GM23248 (cell line): ENCODE results near the gene PRSS27. TPM values are rescaled to one million over a fixed set of nuclear protein-coding genes. Genes with fewer than 3 reads are reported as not detected.

ENCODE experiments used
- DNase-seq: peaks from one replicate; pipeline ENCODE4 v3.0.0-alpha.2; 2015
- H2AFZ ChIP-seq: fragments of 200-600 bp; sonication (generic); 2 replicates; pipeline ENCODE4 v1.6.1; 2016; ENCODE audit warnings: antibody characterized with exemption
- H3F3A ChIP-seq: fragments of 200-600 bp; sonication (generic); 2 replicates; pipeline ENCODE4 v1.6.1; 2016; ENCODE audit warnings: mild to moderate bottlenecking, antibody characterized with exemption, mixed run types; ENCODE audit not compliant: insufficient read depth
- H3K27ac ChIP-seq: fragments of 200-600 bp; sonication (generic); 2 replicates; pipeline ENCODE4 v1.5.1; 2016; ENCODE audit warnings: mild to moderate bottlenecking
- H3K27me3 ChIP-seq: fragments of 200-600 bp; sonication (generic); replicated peaks from 2 replicates; pipeline ENCODE4 v1.6.1; 2016; ENCODE audit warnings: mild to moderate bottlenecking; ENCODE audit not compliant: insufficient read depth
- H3K36me3 ChIP-seq: fragments of 200-600 bp; sonication (generic); 2 replicates; pipeline ENCODE4 v1.6.1; 2016; ENCODE audit warnings: low read depth, mild to moderate bottlenecking
- H3K4me1 ChIP-seq: fragments of 200-600 bp; sonication (generic); 2 replicates; pipeline ENCODE4 v1.6.1; 2016; ENCODE audit warnings: mild to moderate bottlenecking; ENCODE audit not compliant: insufficient read depth
- H3K4me2 ChIP-seq: fragments of 200-600 bp; sonication (generic); one replicate; pipeline ENCODE4 v1.6.1; 2016; ENCODE audit warnings: mild to moderate bottlenecking; ENCODE audit not compliant: unreplicated experiment
- H3K4me3 ChIP-seq: fragments of 200-600 bp; sonication (generic); 2 replicates; pipeline ENCODE4 v1.5.1; 2016; ENCODE audit warnings: mild to moderate bottlenecking
- H3K79me2 ChIP-seq: fragments of 200-600 bp; sonication (generic); 2 replicates; pipeline ENCODE4 v1.6.1; 2016; ENCODE audit warnings: mild to moderate bottlenecking; ENCODE audit not compliant: insufficient read depth
- H3K9ac ChIP-seq: fragments of 200-600 bp; sonication (generic); 2 replicates; pipeline ENCODE4 v1.6.1; 2016; ENCODE audit warnings: mild to moderate bottlenecking
- H3K9me2 ChIP-seq: fragments of 200-600 bp; sonication (generic); 2 replicates; pipeline ENCODE4 v1.6.1; 2016; ENCODE audit warnings: mixed run types, mild to moderate bottlenecking, moderate library complexity; ENCODE audit not compliant: insufficient read depth
- H3K9me3 ChIP-seq: fragments of 200-600 bp; sonication (generic); one replicate; pipeline ENCODE4 v1.6.1; 2017; ENCODE audit warnings: low read depth
- H4K20me1 ChIP-seq: fragments of 200-600 bp; sonication (generic); 2 replicates; pipeline ENCODE4 v1.6.0; 2016; ENCODE audit not compliant: insufficient read depth
- EZH2 ChIP-seq: fragments of 200-600 bp; sonication (generic); IDR thresholded peaks from 2 replicates; pipeline ENCODE4 v1.6.1; 2018; ENCODE audit warnings: antibody characterized with exemption, mild to moderate bottlenecking; ENCODE audit not compliant: insufficient read depth, poor library complexity, severe bottlenecking
- EZH2phosphoT487 ChIP-seq: fragments of 200-600 bp; sonication (generic); IDR thresholded peaks from 2 replicates; pipeline ENCODE4 v1.6.1; 2018; ENCODE audit warnings: antibody characterized with exemption, moderate library complexity, mild to moderate bottlenecking, low read depth; ENCODE audit not compliant: insufficient read depth
- WGBS, 2 experiments: methylation state at CpG; one replicate each; pipeline ENCODE4 v1.1.6; 2015 to 2017; ENCODE audit warnings: low lambda C conversion rate in 2 of 2, low coverage in 1 of 2; ENCODE audit errors: missing lambda C conversion rate in 2 of 2; 5-methylcytosine and 5-hydroxymethylcytosine counted together
- in situ Hi-C: fragments of 300-500 bp; cut with MboI; formaldehyde crosslinking; loops from 2 replicates; pipeline ENCODE4 v1.15.0; 2020
- polyA plus RNA-seq: library from polyadenylated mRNA; unstranded; fragments of >200 nt; fragmentation: Nextera tagmentation; extraction: Ambion mirVana; gene quantifications from 2 replicates; pipeline ENCODE4 v1.2.1, GENCODE V29; 2016
- total RNA-seq: library from RNA; depleted of rRNA; stranded (reverse); fragments of >200 nt; shearing (Covaris generic); gene quantifications from 2 replicates; pipeline ENCODE4 v1.2.3, GENCODE V29; 2014

PRSS27 gene
- total and polyA plus RNA-seq, 2 experiments from 2014 or later: 0.68 to 0.76 TPM

DNA sequence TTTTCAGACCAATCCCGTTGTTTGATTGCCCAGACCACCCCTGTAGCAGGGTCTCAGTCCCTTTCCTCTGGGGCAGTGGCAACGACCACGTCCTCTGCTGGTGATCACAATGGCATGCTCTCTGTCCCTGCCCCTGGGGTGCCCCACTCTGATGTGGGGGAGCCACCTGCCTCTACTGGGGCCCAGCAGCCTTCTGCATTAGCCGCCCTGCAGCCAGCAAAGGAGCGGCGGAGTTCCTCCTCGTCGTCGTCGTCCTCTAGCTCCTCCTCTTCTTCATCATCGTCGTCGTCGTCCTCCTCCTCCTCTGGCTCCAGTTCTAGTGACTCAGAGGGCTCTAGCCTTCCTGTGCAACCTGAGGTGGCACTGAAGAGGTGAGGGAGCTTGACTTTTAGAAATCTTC lies 47.9 kb upstream of the PRSS27 start:
- no peak for DNase-seq
- Histone ChIP-seq H3K9ac (no peak overlapping the region), H3F3A (peaks cover 44% of the 10 kb centered on the region), H3K79me2 (peaks cover 98% of the 10 kb centered on the region), H3K9me3 (no peaks in the 10 kb centered on the region), H3K27ac (no peak overlapping the region), H3K4me3 (no peak overlapping the region), H3K36me3 (peaks cover 75% of the 10 kb centered on the region), H3K4me2 (no peak overlapping the region), H3K9me2 (no peaks in the 10 kb centered on the region), H3K27me3 (no peaks in the 10 kb centered on the region), H2AFZ (no peak overlapping the region), H4K20me1 (0 out of 2 replicates have a peak, but pooled peaks cover 2% of the 10 kb centered on the region), H3K4me1 (peaks cover 2% of the 10 kb centered on the region; the same call in 1 of the 2 replicates)
- TF ChIP-seq EZH2phosphoT487 (no peak), EZH2 (no peak)
- WGBS, 2 experiments: 77 to 78% methylated on average over 14 of the region's 14 CpGs
- in situ Hi-C loops: no loop called here

GRCh38 chr16:2767140-2767731 lies 47.2 kb upstream of the PRSS27 start:
- no peak overlapping the region for H3K9ac ChIP-seq
- no peak overlapping the region for H3K4me3 ChIP-seq
- 0 out of 2 replicates have a peak, but pooled peaks cover 2% of the 10 kb centered on the region for H4K20me1 ChIP-seq
- no peak for TF ChIP-seq EZH2
- no peak for TF ChIP-seq EZH2phosphoT487
- no peak overlapping the region for H2AFZ ChIP-seq
- DNase-seq: no peak
- H3F3A ChIP-seq: peaks cover 38% of the 10 kb centered on the region
- no peak overlapping the region for H3K27ac ChIP-seq
- H3K9me3 ChIP-seq: no peaks in the 10 kb centered on the region
- no peaks in the 10 kb centered on the region for H3K27me3 ChIP-seq
- H3K4me2 ChIP-seq: no peak overlapping the region
- peaks cover 99% of the 10 kb centered on the region for H3K79me2 ChIP-seq
- H3K4me1 ChIP-seq: no peaks in the 10 kb centered on the region
- no peaks in the 10 kb centered on the region for H3K9me2 ChIP-seq
- WGBS, 2 experiments: 85 to 87% methylated on average over 19 of the region's 19 CpGs
- in situ Hi-C loops: no loop called here
- peaks cover 82% of the 10 kb centered on the region for H3K36me3 ChIP-seq

- no peak for DNase-seq
- peaks cover 31% of the 10 kb centered on the region; the same call in 1 of the 2 replicates for H3F3A ChIP-seq
- H3K4me1 ChIP-seq: no peaks in the 10 kb centered on the region
- H3K27ac ChIP-seq: no peak overlapping the region
- H3K36me3 ChIP-seq: peaks cover 87% of the 10 kb centered on the region
- no peaks in the 10 kb centered on the region for H3K9me2 ChIP-seq
- H3K79me2 ChIP-seq: peaks cover 100% of the 10 kb centered on the region
- no peak overlapping the region for H3K4me3 ChIP-seq
- no peak overlapping the region for H2AFZ ChIP-seq
- H3K9ac ChIP-seq: no peak overlapping the region
- no peaks in the 10 kb centered on the region for H3K9me3 ChIP-seq
- H3K4me2 ChIP-seq: no peak overlapping the region
- H4K20me1 ChIP-seq: 0 out of 2 replicates have a peak, but pooled peaks cover 2% of the 10 kb centered on the region
- no peak for TF ChIP-seq EZH2phosphoT487
- TF ChIP-seq EZH2: no peak
- no peaks in the 10 kb centered on the region for H3K27me3 ChIP-seq
- in situ Hi-C loops: no loop called here
- WGBS, 2 experiments: 93% methylated on average over 40 to 44 of the region's 44 CpGs
These were observed 46.6 kb upstream of the PRSS27 start for GRCh38 chr16:2766430-2767139.

GRCh38 chr16:2765462-2766404 lies 45.7 kb upstream of the PRSS27 start:
- Histone ChIP-seq H3K36me3 (peaks cover 89% of the 10 kb centered on the region), H3K9me3 (no peaks in the 10 kb centered on the region), H3K79me2 (peaks cover 100% of the 10 kb centered on the region), H3K27me3 (no peaks in the 10 kb centered on the region), H4K20me1 (peaks cover 8% of the 10 kb centered on the region; the same call in 1 of the 2 replicates), H3K9ac (no peak overlapping the region), H3K4me2 (no peak overlapping the region), H2AFZ (no peak overlapping the region), H3K9me2 (no peaks in the 10 kb centered on the region), H3K27ac (no peak overlapping the region), H3K4me1 (0 out of 2 replicates have a peak, but pooled peaks cover under 1% of the 10 kb centered on the region), H3F3A (peaks cover 30% of the 10 kb centered on the region), H3K4me3 (no peak overlapping the region)
- no peak for DNase-seq
- TF ChIP-seq EZH2 (no peak), EZH2phosphoT487 (no peak)
- in situ Hi-C loops: no loop called here
- WGBS, 2 experiments: 97 to 98% methylated on average over 73 of the region's 73 CpGs
